Measurements from ENCODE around the gene ZDHHC24. TPM values are rescaled to one million over a fixed set of nuclear protein-coding genes. Genes with fewer than 3 reads are reported as not detected.

ZDHHC24 gene
- total RNA-seq, 1 experiment from 2014 or later = 10.5 TPM

- TF ChIP-seq SRF (IDR thresholded peaks at IDR 0.05; ENCODE audit: low read depth) (no peak), SIN3A (IDR thresholded peaks at IDR 0.05; ENCODE audit: low read depth) (no peak), EZH2phosphoT487 (IDR thresholded peaks at IDR 0.05; ENCODE audit: borderline replicate concordance) (no peak), YY1 (IDR thresholded peaks at IDR 0.05; ENCODE audit: extremely low read depth, insufficient replicate concordance, low read depth, low read length) (no peak), ATF3 (IDR thresholded peaks at IDR 0.05) (no peak), ELF1 (IDR thresholded peaks at IDR 0.05; ENCODE audit: borderline replicate concordance, low read depth) (no peak)
Observed at GRCh38 chr11:66472054-66472453, 73.8 kb downstream of the ZDHHC24 start (continued).

GRCh38 chr11:66471142-66471541 lies 74.7 kb downstream of the ZDHHC24 start:
- no peak overlapping the region for H3K4me2 ChIP-seq (ENCODE audit: low read length)
- ChIA-PET RAD21 (ENCODE audit: low non-redundant PET in 1 of 2, low total read pairs in 2 of 2, uncharacterized antibody in 2 of 2, unreplicated experiment in 2 of 2) (no interaction called here), CTCF (no interaction called here), POLR2A (interaction anchor here (2.4 kb wide), 1 partner anchor 9 kb away, joined by 13 read pairs; the partner anchor contains the start of gene DPP3)
- BruUV-seq (replicated peaks) = no TSS peak
- DNase-seq (ENCODE audit: low read depth, low spot score) (no peak), ATAC-seq (no peak)
- TF ChIP-seq SRF (IDR thresholded peaks at IDR 0.05; ENCODE audit: low read depth) = no peak
- no peak for TF ChIP-seq REST (IDR thresholded peaks at IDR 0.05; ENCODE audit: low read depth)
- TF ChIP-seq CEBPB (IDR thresholded peaks at IDR 0.05; ENCODE audit: low read depth) = no peak
- no peak for TF ChIP-seq MAX (IDR thresholded peaks at IDR 0.05)
- TF ChIP-seq ZBTB33 (IDR thresholded peaks at IDR 0.05; ENCODE audit: extremely low read depth, insufficient replicate concordance, low read length) = no peak
- no peak for TF ChIP-seq ZFX (IDR thresholded peaks at IDR 0.05)
- TF ChIP-seq YY1 (IDR thresholded peaks at IDR 0.05; ENCODE audit: extremely low read depth, insufficient replicate concordance, low read depth, low read length) = no peak
- no peaks in the 10 kb centered on the region for H3K9me2 ChIP-seq (ENCODE audit: insufficient read depth)
- H3K4me3 ChIP-seq (replicated peaks in 1 of 2; ENCODE audit: low read depth in 1 of 2, low read length in 2 of 2) = no peak overlapping the region
- intact Hi-C loops (cut with micrococcal nuclease) = no loop called here
- no peak overlapping the region for H2AFZ ChIP-seq (ENCODE audit: low read depth, low read length, poor library complexity, severe bottlenecking)
- H3K27me3 ChIP-seq (ENCODE audit: insufficient read depth, low read length) = no peaks in the 10 kb centered on the region
- H4K20me1 ChIP-seq (ENCODE audit: insufficient read depth) = no peaks in the 10 kb centered on the region
- H3K4me1 ChIP-seq (ENCODE audit: control insufficient read depth in 1 of 2, insufficient read depth in 2 of 2, low read length in 2 of 2) = peaks cover 6 to 13% of the 10 kb centered on the region in 2 experiments
- no peak overlapping the region for H3K27ac ChIP-seq (ENCODE audit: low read depth, low read length)
- no peak overlapping the region for H3K9ac ChIP-seq (ENCODE audit: low read length)
- peaks cover 8 to 12% of the 10 kb centered on the region in 2 experiments; a peak in 2 of 4 replicates for H3K36me3 ChIP-seq (ENCODE audit: control insufficient read depth in 1 of 2, insufficient read depth in 2 of 2, low read length in 2 of 2)
- H3K9me3 ChIP-seq (ENCODE audit: control insufficient read depth in 1 of 2, insufficient read depth in 1 of 2, low read depth in 1 of 2, low read length in 2 of 2) = no peaks in the 10 kb centered on the region
- peaks cover 8% of the 10 kb centered on the region; the same call in 1 of the 2 replicates for H3K79me2 ChIP-seq (ENCODE audit: insufficient read depth, low read length)

Data from HCT116 (cell line).